H1 (cell line): ENCODE measurements around the gene ZNF414. TPM values are rescaled to one million over a fixed set of nuclear protein-coding genes. Genes with fewer than 3 reads are reported as not detected.

Experiments used
- BCL11A ChIP-seq, 2 experiments: IDR thresholded peaks; one replicate each; pipeline ENCODE4 v1.6.1; 2011; ENCODE audit warnings: low read depth in 2 of 2, low read length in 2 of 2, mild to moderate bottlenecking in 2 of 2
- CHD1 ChIP-seq: IDR thresholded peaks from 2 replicates; pipeline ENCODE4 v1.6.1; 2012; ENCODE audit warnings: low read depth, low read length, improper control_type of control experiment
- CHD7 ChIP-seq: fragments of 300-600 bp; sonication (generic); IDR thresholded peaks from 2 replicates; pipeline ENCODE4 v1.7.1; 2012; ENCODE audit warnings: low read length, moderate library complexity, mild to moderate bottlenecking, inconsistent platforms; ENCODE audit not compliant: insufficient replicate concordance
- JUND ChIP-seq: IDR thresholded peaks from 2 replicates; pipeline ENCODE4 v1.6.1; 2011; ENCODE audit warnings: mild to moderate bottlenecking, improper control_type of control experiment, low read length
- SP1 ChIP-seq: IDR thresholded peaks from 2 replicates; pipeline ENCODE4 v1.6.1; 2011; ENCODE audit warnings: low read depth, low read length
- SP4 ChIP-seq: IDR thresholded peaks from 2 replicates; pipeline ENCODE4 v1.6.1; 2012; ENCODE audit warnings: low read length, inconsistent platforms
- polyA plus RNA-seq, 7 experiments: library from polyadenylated mRNA; depleted of rRNA in 3 of 7; stranded (reverse) in 5 of 7; unstranded in 2 of 7; fragments of >200 nt in 5 of 7; fragments of 200-250 nt in 2 of 7; gene quantifications; 1 replicate in 5 of 7; 2 replicates in 1 of 7; 4 replicates in 1 of 7; pipeline versions ENCODE4 v1.2.1 to v1.2.3, GENCODE V29; 2011 to 2013; ENCODE audit warnings: missing spikeins in 2 of 7, mixed read lengths in 2 of 7
- total RNA-seq: library from RNA; stranded (reverse); fragmentation: NEBNext Ultra II Directional; extraction: Animal tissue kit (Norgen Biotek cat#: 25700); gene quantifications from 2 replicates; pipeline ENCODE4 v1.2.1, GENCODE V29; 2021

Gene ZNF414
- total and polyA plus RNA-seq, 2 of the 8 experiments (the other 6 are each of a cell fraction or from before 2014, with no cell fraction given) = 9.7 to 26.8 TPM

GRCh38 chr19:8513036-8513686 lies 806 bp downstream of the ZNF414 start (continued):
- TF ChIP-seq CHD7 (no peak), CHD1 (no peak), BCL11A (IDR thresholded peaks at IDR 0.05; ENCODE audit: low read depth in 2 of 2, low read length in 2 of 2) (no peak), JUND (no peak), SP4 (no peak), SP1 (no peak)
- TF ChIP-seq, all 59 proteins: peak for 1
